ENCODE data around the gene ZFPL1.

The ZFPL1 gene

DNA sequence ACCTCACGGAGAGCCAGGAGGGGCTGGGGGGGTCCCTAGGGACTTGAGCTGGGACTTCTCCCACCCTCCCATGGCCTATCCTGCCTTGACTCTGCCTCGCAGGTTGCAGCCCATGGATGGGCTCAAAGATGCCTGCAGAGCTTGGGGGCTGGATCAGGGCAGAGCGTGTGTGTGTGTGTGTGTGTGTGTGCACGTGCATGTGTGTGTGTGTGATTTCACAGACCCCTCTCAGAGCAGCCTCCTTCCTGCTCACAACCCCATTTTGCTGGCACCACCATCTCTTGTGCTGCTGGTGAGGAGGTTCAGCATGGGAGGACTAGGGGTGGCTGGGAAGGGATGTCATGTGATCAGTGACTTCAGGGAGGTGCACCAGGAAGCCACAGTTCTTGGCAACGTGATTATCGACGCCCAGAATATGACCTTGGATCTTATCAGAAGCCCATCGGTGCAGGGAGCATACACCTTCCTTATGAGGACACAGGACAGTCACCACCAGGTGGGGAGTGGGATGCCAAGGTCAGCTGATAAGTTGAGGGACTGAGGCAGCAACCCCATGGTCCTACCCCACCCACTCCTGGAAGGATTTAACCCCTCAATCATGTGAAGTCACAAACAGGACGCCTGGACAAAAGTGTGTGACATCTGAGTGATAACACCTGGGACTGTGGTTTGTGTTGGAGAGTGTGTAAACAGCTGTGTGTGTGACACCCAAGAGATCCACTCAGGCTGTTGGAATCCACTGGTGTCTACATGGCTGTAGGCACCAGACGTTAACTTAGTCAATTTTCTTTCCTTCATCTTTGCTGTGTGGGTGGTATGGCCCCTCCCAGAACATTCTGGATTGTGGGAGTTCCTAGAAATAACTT, 23.8 kb upstream of the ZFPL1 start:
- DNase-seq (ENCODE audit: low read depth), result no peak

DNA sequence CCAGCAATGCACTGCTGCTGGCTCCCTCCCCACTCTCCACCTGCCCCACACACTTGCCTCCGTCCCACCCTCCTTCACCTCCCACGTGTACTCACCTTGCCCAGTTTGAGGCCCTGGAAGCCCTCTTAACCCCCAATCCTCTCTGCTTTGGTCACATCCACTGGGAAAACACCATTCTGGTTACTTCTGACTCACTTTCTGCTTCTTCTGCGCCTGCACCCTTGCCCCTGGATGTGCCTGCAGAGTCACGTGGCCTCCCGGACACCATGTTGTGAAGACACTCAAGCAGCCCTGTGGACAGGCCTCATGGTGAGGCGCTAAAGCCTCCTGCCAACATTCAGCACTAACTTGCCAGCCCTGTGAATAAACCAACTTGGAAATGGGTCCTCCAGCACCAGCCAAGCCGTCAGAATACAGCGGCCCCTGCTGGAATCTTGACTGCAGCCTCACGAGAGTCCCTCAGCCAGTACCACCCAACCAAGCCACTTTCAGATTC, 23.1 kb upstream of the ZFPL1 start:
- no peak for DNase-seq (ENCODE audit: low read depth)

DNA sequence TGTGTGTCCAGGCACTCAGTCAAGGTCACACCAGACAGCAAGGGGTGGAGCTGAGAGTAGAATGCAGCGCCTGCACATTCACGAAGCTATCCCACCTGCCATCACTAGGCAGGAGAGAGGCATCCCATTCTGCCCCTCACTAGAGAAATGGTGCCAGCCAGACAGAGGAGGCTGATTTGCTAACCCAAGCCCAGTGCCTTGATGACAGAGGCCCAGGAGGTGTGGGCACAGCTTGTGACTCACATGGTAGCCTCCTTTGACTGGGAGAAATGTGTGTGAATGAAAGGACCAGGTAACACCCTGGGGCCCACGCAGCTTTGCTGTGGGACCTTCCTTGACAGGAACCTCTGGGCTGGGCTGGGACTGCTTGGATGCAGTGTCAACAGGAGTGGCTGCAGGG, 20.5 kb upstream of the ZFPL1 start:
- no peak for DNase-seq (ENCODE audit: low read depth)

DNA sequence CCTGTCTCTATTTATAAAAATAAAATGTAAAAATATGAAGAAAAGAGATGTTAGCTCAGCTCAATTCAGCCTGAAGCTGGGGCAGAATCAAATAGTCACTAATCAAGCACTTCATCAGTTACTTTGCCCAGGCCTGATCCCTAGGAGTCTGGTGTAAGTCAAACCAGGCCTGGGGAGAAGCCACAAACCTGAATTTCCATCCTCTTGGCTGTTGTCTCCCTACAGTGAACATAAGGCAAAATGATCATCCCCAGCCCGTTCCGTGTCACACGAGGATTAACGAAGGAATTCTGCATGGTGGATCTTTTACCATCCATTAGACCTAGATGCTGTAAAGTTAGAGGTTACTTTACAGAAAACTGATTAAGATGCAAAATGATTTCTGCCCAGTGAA, 19.2 kb upstream of the ZFPL1 start:
- DNase-seq (ENCODE audit: low read depth), result no peak

DNA sequence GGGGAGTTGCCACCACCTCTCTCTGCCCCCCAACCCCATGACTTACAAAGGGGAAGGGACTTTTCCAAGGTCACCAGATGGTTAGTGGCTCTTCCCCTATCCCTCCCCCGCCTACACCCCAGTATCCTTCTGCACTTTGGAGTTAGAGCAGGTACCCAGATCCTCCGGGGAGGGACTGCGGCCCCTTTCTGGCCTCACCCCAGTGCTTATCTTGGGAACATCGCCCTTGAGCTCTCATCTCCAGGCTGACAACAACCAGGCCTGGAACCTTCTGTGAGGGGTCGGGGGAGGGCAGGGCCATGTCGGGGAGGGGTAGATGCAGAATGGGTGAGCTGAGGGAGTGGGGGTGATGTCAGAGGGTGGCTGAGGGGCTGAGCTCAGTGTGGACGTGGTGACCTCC, 18.2 kb upstream of the ZFPL1 start:
- DNase-seq (ENCODE audit: low read depth), result no peak

DNA sequence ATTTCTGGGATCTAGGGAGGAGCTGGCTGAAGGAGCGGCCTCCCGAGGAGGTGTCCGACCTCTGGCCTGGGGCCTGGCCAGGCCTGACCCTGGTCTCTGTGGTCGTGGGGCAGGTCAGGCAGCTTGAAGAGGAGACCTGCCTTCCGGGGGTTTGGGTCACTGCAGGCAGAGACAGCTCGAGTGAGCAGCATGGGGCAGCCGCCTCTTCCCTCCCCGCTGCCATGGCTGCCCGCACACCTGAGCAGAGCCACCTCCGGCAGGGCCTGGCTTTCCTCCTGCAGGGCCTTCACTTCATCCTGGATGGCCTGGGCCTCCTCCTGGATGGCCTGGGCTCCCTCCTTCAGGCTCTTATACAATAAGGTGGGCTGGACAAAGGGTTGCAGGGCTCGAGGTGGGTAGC, 17.7 kb upstream of the ZFPL1 start:
- DNase-seq (ENCODE audit: low read depth), result no peak

DNA sequence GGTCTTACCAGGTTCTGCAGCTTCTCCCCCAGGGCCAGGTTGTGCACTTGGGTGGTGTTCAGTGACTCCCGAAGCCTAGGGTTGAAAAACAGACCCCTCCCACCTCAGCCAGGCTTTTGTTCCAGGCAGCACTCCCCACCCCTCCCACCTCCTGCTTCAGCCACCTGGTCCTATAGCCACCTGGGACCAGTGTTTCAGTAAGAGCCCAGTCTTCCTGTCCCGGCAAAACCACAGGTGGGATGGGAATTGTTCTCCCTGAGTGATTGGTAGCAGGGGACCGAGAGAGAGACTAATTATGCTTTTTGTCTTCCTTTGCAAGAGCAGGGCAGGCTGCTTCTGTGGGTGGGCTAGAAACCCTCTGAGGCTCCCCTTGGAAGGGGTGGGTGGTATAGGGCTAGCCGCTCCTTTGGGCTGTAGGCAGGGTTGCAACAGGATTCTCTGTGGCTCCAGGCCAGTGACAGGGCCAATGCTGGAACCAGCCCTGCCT, 17.2 kb upstream of the ZFPL1 start:
- no peak for DNase-seq (ENCODE audit: low read depth)

DNA sequence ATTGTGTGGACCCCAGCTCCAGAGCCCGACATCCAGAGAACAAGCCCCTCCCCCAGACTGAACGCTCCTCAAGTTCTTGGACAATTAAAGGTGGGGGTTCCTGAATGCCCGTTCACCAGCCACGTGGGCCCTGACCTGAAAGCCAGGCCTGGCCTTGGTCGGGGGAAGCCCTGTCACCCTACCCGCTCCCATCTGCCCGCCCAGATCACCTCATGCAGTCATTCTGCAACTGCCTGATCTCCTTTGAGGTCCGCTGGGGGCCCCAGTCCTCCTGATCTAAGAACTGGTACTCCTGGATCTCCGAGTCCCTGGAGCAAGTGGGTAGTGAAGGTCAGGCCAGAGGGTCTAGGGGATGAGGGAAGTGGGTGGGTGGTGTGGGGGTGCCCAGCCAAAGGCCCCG, 16.6 kb upstream of the ZFPL1 start:
- no peak for DNase-seq (ENCODE audit: low read depth)

DNA sequence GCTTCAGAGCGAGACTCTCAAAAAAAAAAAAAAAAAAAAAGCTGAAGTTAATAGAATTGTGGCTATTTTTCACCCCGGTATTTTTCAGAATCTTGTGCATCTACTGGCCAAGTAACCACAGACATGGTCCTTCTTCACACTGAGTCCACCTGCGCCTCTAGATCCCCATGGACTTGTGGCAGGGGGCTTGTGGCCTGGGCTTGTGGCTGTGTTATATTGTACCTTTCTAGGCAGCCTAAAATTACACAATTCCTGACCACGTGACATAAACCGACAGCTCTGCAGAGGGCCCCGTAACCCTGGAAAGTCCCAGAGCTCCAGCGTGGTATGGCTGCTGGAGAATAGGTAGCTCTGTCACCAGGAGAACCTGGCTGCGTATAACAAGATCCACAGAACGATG, 14.8 kb upstream of the ZFPL1 start:
- DNase-seq (ENCODE audit: low read depth), result no peak

DNA sequence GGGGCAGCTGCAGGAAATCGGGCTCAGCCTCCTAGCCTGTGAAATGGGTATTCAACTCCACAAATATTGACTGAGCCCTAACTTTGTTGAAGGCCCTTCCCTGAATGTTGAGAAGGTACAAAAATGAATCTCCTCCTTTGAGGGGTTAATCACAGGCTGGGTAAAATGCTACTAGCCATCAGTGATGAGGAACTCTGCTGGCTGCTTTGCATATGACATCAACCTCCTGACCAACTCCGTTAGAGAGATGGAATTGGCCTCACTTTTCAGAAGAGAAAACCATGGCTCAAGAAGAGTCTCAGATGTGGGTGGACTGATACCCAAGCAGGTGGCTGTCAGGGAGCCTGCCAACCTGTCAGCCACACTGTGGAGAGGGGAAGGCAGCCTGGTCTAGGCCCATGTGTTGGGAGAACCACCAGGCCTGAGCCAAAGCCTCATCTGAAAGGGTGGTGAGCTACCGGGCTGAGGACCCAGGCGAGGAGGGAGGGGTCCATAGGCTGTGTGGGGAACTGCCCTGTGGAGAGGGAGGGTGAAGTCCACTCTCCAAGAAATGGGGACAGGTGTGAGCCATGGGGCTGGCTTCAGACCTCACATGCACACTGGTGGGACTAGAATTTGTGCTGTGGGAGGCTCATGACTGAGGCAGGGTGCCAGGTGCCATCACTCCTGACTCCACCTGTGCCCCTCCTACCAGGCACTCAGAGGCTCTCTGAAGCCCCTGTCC, 12.0 kb upstream of the ZFPL1 start:
- no peak for DNase-seq (ENCODE audit: low read depth)

DNA sequence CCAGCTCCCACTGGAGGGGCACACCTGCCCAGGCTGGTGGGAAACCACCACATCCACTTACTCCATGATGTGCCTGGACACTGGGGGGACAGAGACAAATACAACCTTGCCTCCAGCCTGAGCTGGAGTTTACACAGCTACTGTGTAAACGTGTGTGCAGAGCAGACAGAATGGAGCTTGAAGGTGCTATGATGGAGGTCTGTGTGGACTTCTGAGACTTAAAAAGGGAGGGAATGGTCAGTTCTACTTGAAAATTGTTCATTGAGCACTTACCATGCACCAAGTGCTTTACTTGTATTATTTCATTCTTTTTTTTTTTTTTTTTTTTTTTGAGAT, 11.4 kb upstream of the ZFPL1 start:
- DNase-seq (ENCODE audit: low read depth), result no peak

DNA sequence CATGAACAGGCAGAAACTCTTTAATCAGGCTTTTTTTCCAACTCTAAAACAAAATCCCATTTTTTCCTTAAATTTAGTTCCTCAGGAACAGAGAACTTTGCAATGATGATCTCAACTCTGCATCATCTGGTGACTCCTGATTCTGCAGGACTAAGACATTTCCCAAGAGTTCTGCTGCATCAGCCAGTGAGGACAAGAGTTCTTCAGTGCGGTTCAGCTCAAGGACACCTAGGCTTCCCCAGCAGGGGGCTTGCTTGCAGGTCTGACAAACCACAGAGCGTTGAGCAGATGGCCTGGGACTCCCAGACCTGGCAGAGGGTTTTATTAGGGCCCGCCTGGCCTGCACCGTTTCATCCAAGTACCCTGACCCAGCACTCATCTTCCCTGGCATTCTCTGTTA, 6.6 kb upstream of the ZFPL1 start:
- no peak for DNase-seq (ENCODE audit: low read depth)

DNA sequence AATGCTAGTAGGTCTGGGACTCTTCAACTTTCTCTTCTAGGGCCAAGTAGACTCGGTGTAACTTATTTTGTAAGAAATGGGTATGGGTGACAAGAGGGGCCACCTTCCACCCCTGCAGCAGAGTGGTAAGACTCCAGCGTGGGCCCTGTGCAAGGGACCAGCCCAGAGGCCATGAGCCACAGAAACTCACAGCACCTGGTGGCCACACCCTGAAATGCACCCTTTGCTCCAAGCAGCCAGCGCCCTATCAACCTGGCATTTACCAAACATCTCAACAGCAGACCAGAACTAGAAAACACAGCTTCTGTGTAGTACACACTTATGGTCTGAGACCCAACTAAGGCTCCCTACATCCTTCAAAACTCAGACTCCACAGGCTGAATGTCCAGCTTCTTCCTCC, 5.9 kb upstream of the ZFPL1 start:
- DNase-seq (ENCODE audit: low read depth), result no peak

DNA sequence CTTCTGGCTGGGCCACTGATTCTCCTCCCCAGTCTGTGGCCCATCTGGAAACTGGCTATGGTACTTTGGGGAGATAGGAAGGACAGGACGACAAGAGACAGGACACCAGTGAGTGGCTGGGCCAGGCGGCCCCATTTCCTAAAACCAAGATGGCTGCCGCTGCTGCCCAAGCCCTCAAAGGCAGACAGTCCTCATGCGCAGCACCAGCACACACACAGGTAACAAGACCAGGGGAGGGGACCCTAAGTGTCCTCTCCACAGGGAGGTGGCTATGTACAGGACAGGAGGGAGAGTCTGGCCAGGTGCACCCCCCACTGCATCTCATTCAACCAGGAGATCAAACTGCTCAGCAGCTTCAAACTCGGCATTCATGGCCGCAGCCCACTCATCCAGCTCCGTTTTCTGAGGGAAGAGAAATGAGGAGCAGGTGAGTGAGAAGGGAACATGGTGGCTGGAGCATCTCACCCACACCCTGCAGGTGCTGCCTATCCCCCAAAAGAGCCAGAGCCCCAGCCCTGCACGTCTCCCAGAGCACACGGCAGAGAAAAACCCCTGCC, 5.2 kb upstream of the ZFPL1 start:
- no peak for DNase-seq (ENCODE audit: low read depth)

DNA sequence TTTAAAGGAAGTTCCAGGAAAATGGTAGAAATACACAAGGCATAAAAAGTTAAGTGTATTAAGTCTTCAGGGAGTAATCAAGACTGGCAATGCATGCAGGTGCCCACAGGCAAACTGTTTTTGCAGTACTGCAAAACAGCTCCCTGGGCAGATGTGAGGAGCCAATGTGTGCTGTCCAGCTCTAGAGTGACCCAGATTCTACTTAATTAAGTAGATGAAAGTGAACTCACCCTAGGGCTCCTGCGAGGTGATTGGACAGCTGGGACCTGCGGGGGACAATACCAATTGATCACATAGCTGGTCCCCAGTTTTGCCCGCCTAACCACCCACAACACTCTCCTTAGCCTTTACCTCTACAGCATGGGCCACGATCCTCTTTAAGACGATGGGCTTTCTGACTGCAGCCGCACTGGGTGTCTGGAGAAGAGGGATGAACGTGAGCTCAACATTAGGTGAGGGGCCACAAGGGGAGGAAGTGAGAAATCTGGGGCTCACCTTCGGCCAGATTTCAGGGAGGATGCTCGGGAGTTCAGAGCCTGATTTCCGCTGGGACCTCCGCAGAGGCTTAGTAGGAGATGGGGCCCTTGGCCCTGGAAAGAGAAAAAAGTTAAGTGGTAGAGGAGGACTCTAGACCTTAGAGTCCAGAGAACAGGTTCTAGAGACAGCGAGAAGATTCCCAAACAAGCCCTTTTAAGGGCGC, 738 bp upstream of the ZFPL1 start:
- no peak for DNase-seq (ENCODE audit: low read depth)

DNA sequence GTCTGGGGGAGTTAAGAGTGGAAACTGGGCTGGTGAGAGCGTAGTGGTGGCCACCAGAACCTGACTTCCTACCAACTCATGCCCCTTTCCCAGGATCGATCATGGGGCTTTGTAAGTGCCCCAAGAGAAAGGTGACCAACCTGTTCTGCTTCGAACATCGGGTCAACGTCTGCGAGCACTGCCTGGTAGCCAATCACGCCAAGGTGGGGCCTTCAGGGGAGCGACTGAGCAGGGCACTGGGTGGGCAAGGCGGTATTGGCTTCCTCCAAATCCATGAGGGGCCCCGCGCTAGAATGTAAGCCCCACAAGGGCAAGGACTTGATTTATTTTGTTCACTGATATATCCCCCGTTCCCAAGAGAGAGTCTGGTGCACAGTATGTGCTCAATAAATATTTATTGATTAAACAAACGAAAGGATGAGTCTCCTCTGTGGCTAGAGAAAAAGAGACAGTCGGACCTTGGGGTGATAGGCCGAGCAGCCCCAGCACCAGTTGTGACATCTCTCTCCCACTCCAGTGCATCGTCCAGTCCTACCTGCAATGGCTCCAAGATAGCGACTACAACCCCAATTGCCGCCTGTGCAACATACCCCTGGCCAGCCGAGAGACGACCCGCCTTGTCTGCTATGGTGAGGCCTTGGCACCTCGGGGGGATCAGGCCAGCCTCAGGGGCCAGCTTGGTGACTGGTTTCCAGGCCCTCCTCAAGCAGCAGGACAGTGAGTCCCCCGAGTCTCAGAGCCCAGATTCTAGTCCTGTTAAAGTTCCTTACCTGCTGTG, 765 bp downstream of the ZFPL1 start:
- DNase-seq (ENCODE audit: low read depth), result no peak

DNA sequence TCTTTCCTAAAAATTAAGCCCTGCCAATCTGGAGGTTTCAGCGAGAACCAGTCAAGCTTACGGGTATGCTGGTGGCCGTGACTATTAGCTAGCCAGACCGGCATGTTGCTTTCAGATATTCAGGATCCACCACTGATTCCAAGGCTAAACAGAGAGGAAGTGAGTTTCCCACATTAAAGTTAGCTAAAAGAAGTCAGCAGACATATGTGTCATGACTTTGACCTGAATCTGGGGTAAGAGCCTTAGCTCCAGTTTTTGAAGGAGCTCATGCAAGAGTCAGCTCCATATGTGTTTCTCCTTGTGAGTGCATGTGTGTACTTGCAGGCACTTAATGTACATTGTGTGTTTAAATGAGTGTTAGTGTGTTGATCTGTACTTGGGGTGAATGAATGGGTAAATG, 1.4 kb downstream of the ZFPL1 start:
- DNase-seq (ENCODE audit: low read depth), result no peak

DNA sequence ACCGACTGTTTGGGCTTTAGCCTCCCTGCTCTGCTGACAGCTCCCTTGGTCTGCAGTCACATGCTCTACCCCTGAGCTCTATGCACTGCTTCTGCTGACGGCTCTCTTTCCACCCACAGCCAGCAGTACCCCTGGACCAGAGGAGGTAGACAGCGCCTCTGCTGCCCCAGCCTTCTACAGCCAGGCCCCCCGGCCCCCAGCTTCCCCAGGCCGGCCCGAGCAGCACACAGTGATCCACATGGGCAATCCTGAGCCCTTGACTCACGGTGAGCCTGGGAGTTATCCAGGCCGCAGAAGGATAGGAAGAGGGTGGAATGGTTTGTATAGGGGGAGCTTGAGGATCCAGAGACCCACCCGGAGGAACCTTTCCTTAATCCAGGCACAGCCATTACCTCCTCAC, 2.8 kb downstream of the ZFPL1 start:
- DNase-seq (ENCODE audit: low read depth), result no peak

DNA sequence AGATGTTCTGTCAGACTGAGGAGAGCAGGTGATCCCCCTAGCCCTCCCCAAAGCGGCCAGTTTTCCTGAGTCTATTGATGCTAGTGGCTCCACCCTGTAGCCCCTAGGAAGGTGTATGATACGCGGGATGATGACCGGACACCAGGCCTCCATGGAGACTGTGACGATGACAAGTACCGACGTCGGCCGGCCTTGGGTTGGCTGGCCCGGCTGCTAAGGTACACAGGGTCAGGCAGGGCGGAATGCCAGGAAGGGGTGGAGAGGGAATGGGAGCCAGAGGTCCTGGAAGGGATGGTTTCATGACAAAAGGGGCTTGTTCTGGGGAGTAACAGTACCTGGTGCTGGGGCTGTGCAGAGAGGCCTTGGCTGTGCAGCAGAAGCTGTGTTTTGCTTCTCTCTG, 3.2 kb downstream of the ZFPL1 start:
- DNase-seq (ENCODE audit: low read depth), result no peak

DNA sequence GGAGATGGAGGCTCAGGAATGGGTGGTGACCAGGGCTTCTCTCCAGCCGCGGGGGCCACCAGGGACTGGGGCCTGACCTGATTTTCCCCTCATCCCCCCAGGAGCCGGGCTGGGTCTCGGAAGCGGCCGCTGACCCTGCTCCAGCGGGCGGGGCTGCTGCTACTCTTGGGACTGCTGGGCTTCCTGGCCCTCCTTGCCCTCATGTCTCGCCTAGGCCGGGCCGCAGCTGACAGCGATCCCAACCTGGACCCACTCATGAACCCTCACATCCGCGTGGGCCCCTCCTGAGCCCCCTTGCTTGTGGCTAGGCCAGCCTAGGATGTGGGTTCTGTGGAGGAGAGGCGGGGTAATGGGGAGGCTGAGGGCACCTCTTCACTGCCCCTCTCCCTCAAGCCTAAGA, 3.8 kb downstream of the ZFPL1 start:
- no peak for DNase-seq (ENCODE audit: low read depth)

DNA sequence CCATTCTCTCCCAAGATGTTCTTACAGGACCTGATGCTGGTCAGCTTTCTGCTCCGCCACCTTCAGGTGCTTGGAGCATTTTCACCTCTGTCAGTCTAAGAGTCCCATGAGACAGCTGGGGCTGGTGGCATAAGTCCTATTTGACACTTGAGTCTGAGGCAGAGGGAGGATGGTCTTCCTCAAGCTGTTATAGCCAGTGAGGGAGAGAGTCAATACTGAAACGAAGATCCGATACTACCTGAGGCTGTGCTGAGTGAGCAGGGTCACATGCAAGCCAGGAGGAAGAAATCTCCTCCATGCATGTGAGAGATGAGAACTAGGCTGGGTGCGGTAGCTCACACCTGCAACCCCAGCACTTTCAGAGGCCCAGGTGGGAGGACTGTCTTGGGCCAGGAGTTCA, 5.6 kb downstream of the ZFPL1 start:
- DNase-seq (ENCODE audit: low read depth), result no peak

DNA sequence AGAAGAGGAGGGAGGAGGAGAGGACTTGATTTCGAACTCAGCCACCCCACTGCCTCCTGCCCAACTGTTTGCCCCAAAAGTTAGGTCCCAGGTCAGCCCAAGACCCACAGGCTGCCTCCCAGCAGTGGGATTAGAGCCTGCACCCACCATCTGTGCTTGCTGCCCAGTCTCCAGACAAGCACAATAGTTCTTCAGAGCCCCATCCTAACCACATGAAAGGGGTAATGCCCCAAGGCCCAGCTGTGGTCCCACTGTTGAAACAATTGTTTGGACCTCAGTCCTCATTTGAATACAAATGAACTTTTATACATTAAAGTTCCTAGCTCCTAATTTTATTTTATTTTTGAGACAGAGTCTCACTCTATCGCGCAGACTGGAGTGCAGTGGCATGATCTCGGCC, 6.6 kb downstream of the ZFPL1 start:
- DNase-seq (ENCODE audit: low read depth), result no peak

Data from GM04503 (cell line).